K562 (cell line): ENCODE data around the gene TBC1D7. TPM values are rescaled to one million over a fixed set of nuclear protein-coding genes. Genes with fewer than 3 reads are reported as not detected.

Experiments used
- BRD4 ChIP-seq: fragments of 200-600 bp; sonication (generic); IDR thresholded peaks from 2 replicates; pipeline ENCODE4 v1.6.1; 2017; ENCODE audit warnings: inconsistent platforms
- C11orf30 ChIP-seq: fragments of 450-650 bp; IDR thresholded peaks from 2 replicates; pipeline ENCODE4 v1.6.1; 2016; ENCODE audit warnings: low read depth, mild to moderate bottlenecking
- E2F3 ChIP-seq: fragments of 250-450 bp; sonication (Bioruptor Pico); IDR thresholded peaks from 2 replicates; pipeline ENCODE4 v1.4.0; 2020; ENCODE audit warnings: mild to moderate bottlenecking
- FOXJ2 ChIP-seq: fragments of 200-800 bp; sonication (Bioruptor generic); IDR thresholded peaks from 2 replicates; pipeline ENCODE4 v1.6.1; 2016; ENCODE audit warnings: missing genetic modification characterization, missing compliant biosample characterization
- HDGF ChIP-seq: fragments of 450-650 bp; IDR thresholded peaks from 2 replicates; pipeline ENCODE4 v1.6.1; 2016
- KDM1A ChIP-seq, 2 experiments: fragments of 450-650 bp; IDR thresholded peaks; 2 replicates each; pipeline ENCODE4 v1.6.1; 2016; ENCODE audit warnings: mild to moderate bottlenecking in 2 of 2
- KDM5B ChIP-seq: fragments of 200-600 bp; sonication (generic); IDR thresholded peaks from 2 replicates; pipeline ENCODE4 v1.6.1; 2012; ENCODE audit warnings: low read depth, mild to moderate bottlenecking, moderate library complexity, low read length, control low read depth, inconsistent platforms; ENCODE audit not compliant: insufficient replicate concordance
- NCOR1 ChIP-seq: fragments of 450-650 bp; IDR thresholded peaks from 2 replicates; pipeline ENCODE4 v1.6.1; 2016; ENCODE audit warnings: mild to moderate bottlenecking, moderate library complexity
- NFIX ChIP-seq: fragments of 250-450 bp; sonication (Bioruptor Pico); IDR thresholded peaks from 2 replicates; pipeline ENCODE4 v1.4.0; 2020; ENCODE audit warnings: low read depth, mild to moderate bottlenecking, moderate library complexity
- POLR2G ChIP-seq: fragments of 200-400 bp; formaldehyde crosslinking; IDR thresholded peaks from 2 replicates; pipeline ENCODE4 v1.6.1; 2017; ENCODE audit warnings: low read depth, mild to moderate bottlenecking, antibody characterized with exemption, low read length, moderate library complexity
- POLR2H ChIP-seq: IDR thresholded peaks from 2 replicates; pipeline ENCODE4 v1.6.1; 2016; ENCODE audit warnings: missing genetic modification characterization, low read depth, mild to moderate bottlenecking, control low read depth, missing compliant biosample characterization, moderate library complexity
- RBFOX2 ChIP-seq: fragments of 200-400 bp; formaldehyde crosslinking; IDR thresholded peaks from 2 replicates; pipeline ENCODE4 v1.6.1; 2017; ENCODE audit warnings: low read depth, mild to moderate bottlenecking, low read length, moderate library complexity
- SAFB2 ChIP-seq: fragments of 200-400 bp; formaldehyde crosslinking; IDR thresholded peaks from 2 replicates; pipeline ENCODE4 v1.6.1; 2018; ENCODE audit warnings: borderline replicate concordance, low read length, low read depth, moderate library complexity; ENCODE audit not compliant: severe bottlenecking
- SLC30A9 ChIP-seq: fragments of 250-450 bp; sonication (Bioruptor Pico); IDR thresholded peaks from 2 replicates; pipeline ENCODE4 v1.8.0; 2022; ENCODE audit warnings: mild to moderate bottlenecking, moderate library complexity
- SP1 ChIP-seq: sonication (generic); formaldehyde crosslinking; IDR thresholded peaks from 2 replicates; pipeline ENCODE4 v1.8.1; 2022; ENCODE audit warnings: mild to moderate bottlenecking, missing genetic modification reagents
- STAT5A ChIP-seq: IDR thresholded peaks from 2 replicates; pipeline ENCODE4 v1.6.1; 2012; ENCODE audit warnings: low read length, inconsistent platforms, borderline replicate concordance
- TCF3 ChIP-seq: sonication (generic); formaldehyde crosslinking; IDR thresholded peaks from 2 replicates; pipeline ENCODE4 v1.4.0; 2020; ENCODE audit warnings: mild to moderate bottlenecking, missing genetic modification reagents
- TRIM24 ChIP-seq, 2 experiments: fragments of 450-650 bp; IDR thresholded peaks; 2 replicates each; pipeline ENCODE4 v1.6.1; 2016
- ZNF212 ChIP-seq: fragments of 450-650 bp; formaldehyde crosslinking; IDR thresholded peaks from 2 replicates; pipeline ENCODE4 v1.4.0; 2020; ENCODE audit warnings: mild to moderate bottlenecking
- ZNF316 ChIP-seq: fragments of 450-650 bp; IDR thresholded peaks from 2 replicates; pipeline ENCODE4 v1.6.1; 2016
- ZNF384 ChIP-seq: IDR thresholded peaks from 2 replicates; pipeline ENCODE4 v1.6.1; 2012; ENCODE audit warnings: low read depth, low read length, improper control_type of control experiment
- ZNF668 ChIP-seq: fragments of 250-450 bp; sonication (Bioruptor Pico); IDR thresholded peaks from 2 replicates; pipeline ENCODE4 v1.8.0; 2022; ENCODE audit warnings: mild to moderate bottlenecking, inconsistent platforms
- polyA plus RNA-seq, 8 experiments: library from polyadenylated mRNA; depleted of rRNA in 4 of 8; stranded (reverse) in 5 of 8; unstranded in 3 of 8; fragments of >200 nt; fragmentation: Nextera tagmentation in 2 of 8; fragmentation: Illumina TruSeq in 1 of 8; extraction: Ambion mirVana in 2 of 8; extraction: Trizol in 1 of 8; gene quantifications; 2 replicates each; pipeline versions ENCODE4 v1.2.1 to v1.2.3, GENCODE V29; 2011 to 2014; ENCODE audit warnings: inconsistent platforms in 1 of 8, missing spikeins in 1 of 8
- total RNA-seq, 7 experiments: library from RNA; depleted of rRNA in 6 of 7; stranded (reverse); fragments of >200 nt in 6 of 7; fragmentation: Illumina TruSeq in 2 of 7; extraction: Trizol in 2 of 7; gene quantifications; 2 replicates each; pipeline versions ENCODE4 v1.2.1 to v1.2.3, GENCODE V29; 2011 to 2021; ENCODE audit warnings: low replicate concordance in 1 of 7
- TF ChIP-seq, protein P1 (sequence below), 2 experiments: fragments of 450-650 bp; IDR thresholded peaks; 2 replicates each; pipeline ENCODE4 v1.6.1; 2016
- TF ChIP-seq, protein P2 (sequence below): fragments of 450-650 bp; IDR thresholded peaks from 2 replicates; pipeline ENCODE4 v1.6.1; 2016; ENCODE audit warnings: borderline replicate concordance
- TF ChIP-seq, protein P3 (sequence below): fragments of 450-650 bp; formaldehyde crosslinking; IDR thresholded peaks from 2 replicates; pipeline ENCODE4 v1.4.0; 2020; ENCODE audit warnings: mild to moderate bottlenecking, moderate library complexity
- TF ChIP-seq, protein P4 (sequence below): fragments of 250-450 bp; sonication (Bioruptor Pico); IDR thresholded peaks from 2 replicates; pipeline ENCODE4 v1.8.0; 2021; ENCODE audit warnings: moderate library complexity, mild to moderate bottlenecking, inconsistent platforms

TBC1D7 gene
- total and polyA plus RNA-seq, 9 of the 15 experiments (the other 6 are each of a cell fraction or from before 2014, with no cell fraction given): 49.4 to 107 (median 61.1) TPM

DNA sequence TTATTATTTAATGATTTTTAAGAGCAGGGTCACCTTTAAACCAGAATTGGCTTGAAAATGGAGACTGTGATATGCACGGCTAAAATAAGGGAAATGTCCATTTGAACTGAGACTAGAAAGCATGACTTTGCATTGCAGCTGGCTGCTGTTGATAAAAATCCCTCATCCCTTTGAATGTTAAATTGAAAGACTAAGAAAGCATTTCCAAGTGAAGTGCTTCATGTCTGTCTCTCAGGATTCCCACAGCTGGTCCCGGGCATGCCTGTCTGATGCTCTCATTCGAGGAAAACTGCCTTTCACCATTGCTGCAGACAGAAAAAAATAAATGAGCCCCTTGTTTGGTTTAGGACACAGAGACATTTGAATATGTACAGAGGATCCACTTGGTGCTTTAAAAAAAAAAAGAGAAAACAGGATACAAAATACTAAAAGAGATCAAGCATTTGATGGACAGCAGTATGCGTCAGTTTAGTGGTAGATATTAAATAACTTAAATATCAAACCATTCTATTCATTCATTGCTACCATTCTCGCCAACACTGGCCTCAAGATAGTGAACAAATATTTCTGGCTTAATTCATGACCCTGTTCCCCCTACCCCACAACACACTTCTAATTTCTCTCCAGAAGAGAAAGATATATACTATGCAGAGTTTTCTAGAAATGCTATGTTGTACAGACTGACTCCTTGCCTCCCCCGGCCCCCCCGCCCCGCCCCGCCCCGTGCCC is 55.0 kb downstream of the TBC1D7 start (continued):
- TF ChIP-seq, protein P1, sequence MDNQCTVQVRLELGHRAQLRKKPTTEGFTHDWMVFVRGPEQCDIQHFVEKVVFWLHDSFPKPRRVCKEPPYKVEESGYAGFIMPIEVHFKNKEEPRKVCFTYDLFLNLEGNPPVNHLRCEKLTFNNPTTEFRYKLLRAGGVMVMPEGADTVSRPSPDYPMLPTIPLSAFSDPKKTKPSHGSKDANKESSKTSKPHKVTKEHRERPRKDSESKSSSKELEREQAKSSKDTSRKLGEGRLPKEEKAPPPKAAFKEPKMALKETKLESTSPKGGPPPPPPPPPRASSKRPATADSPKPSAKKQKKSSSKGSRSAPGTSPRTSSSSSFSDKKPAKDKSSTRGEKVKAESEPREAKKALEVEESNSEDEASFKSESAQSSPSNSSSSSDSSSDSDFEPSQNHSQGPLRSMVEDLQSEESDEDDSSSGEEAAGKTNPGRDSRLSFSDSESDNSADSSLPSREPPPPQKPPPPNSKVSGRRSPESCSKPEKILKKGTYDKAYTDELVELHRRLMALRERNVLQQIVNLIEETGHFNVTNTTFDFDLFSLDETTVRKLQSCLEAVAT (IDR thresholded peaks at IDR 0.05): peak in 1 of 2 experiments; percentile 54; a peak in 1 of 4 replicates
- TF ChIP-seq POLR2G (peak; percentile 42; the same call in 1 of the 2 replicates), SP1 (CRISPR knock-in tag) (no peak), KDM5B (peak; percentile 39), ZNF316 (peak; percentile 84), KDM1A (IDR thresholded peaks at IDR 0.05) (no peak; a peak in 1 of 4 replicates), FOXJ2 (tag) (peak; percentile 62), E2F3 (CRISPR knock-in tag) (no peak), ZNF212 (CRISPR knock-in tag) (no peak), C11orf30 (peak; percentile 83), HDGF (no peak), ZNF384 (peak; percentile 33; the same call in 1 of the 2 replicates), NCOR1 (peak; percentile 58), SLC30A9 (CRISPR knock-in tag) (no peak), POLR2H (peak; percentile 48; the same call in 1 of the 2 replicates), BRD4 (0 out of 2 replicates have a peak, but pooled peaks have one; percentile 16), NFIX (CRISPR knock-in tag) (no peak), ZNF668 (CRISPR knock-in tag) (no peak), RBFOX2 (peak; percentile 60; the same call in 1 of the 2 replicates), SAFB2 (no peak), STAT5A (peak; percentile 56; the same call in 1 of the 2 replicates), TCF3 (CRISPR knock-in tag) (peak; percentile 85), TRIM24 (IDR thresholded peaks at IDR 0.05) (no peak)
- TF ChIP-seq, protein P2, sequence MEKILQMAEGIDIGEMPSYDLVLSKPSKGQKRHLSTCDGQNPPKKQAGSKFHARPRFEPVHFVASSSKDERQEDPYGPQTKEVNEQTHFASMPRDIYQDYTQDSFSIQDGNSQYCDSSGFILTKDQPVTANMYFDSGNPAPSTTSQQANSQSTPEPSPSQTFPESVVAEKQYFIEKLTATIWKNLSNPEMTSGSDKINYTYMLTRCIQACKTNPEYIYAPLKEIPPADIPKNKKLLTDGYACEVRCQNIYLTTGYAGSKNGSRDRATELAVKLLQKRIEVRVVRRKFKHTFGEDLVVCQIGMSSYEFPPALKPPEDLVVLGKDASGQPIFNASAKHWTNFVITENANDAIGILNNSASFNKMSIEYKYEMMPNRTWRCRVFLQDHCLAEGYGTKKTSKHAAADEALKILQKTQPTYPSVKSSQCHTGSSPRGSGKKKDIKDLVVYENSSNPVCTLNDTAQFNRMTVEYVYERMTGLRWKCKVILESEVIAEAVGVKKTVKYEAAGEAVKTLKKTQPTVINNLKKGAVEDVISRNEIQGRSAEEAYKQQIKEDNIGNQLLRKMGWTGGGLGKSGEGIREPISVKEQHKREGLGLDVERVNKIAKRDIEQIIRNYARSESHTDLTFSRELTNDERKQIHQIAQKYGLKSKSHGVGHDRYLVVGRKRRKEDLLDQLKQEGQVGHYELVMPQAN: no peak
- TF ChIP-seq, protein P3, sequence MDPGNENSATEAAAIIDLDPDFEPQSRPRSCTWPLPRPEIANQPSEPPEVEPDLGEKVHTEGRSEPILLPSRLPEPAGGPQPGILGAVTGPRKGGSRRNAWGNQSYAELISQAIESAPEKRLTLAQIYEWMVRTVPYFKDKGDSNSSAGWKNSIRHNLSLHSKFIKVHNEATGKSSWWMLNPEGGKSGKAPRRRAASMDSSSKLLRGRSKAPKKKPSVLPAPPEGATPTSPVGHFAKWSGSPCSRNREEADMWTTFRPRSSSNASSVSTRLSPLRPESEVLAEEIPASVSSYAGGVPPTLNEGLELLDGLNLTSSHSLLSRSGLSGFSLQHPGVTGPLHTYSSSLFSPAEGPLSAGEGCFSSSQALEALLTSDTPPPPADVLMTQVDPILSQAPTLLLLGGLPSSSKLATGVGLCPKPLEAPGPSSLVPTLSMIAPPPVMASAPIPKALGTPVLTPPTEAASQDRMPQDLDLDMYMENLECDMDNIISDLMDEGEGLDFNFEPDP: no peak
- TF ChIP-seq, protein P4, sequence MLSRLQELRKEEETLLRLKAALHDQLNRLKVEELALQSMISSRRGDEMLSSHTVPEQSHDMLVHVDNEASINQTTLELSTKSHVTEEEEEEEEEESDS (CRISPR knock-in tag): no peak
